Measurements from ENCODE around the gene DEUP1.

The DEUP1 gene

GRCh38 chr11:93319224-93319839, 11.2 kb upstream of the DEUP1 start (continued):
- no peak for TF ChIP-seq BACH2 (CRISPR knock-in tag; IDR thresholded peaks at IDR 0.05; ENCODE audit: borderline replicate concordance)
- no peak for TF ChIP-seq ZNF565 (CRISPR knock-in tag; conservative IDR thresholded peaks at IDR 0.05; ENCODE audit: low read depth)

GRCh38 chr11:93320230-93320629, 10.3 kb upstream of the DEUP1 start:
- no peak for ATAC-seq
- TF ChIP-seq TOX (CRISPR knock-in tag; IDR thresholded peaks at IDR 0.05; ENCODE audit: borderline replicate concordance) = no peak
- TF ChIP-seq ARNTL (CRISPR knock-in tag; IDR thresholded peaks at IDR 0.05; ENCODE audit: borderline replicate concordance, low read depth) = no peak
- TF ChIP-seq CSRNP3 (CRISPR knock-in tag; IDR thresholded peaks at IDR 0.05) = no peak
- no peak for TF ChIP-seq CSDC2 (CRISPR knock-in tag; IDR thresholded peaks at IDR 0.05)
- TF ChIP-seq ZC3H10 (CRISPR knock-in tag; IDR thresholded peaks at IDR 0.05) = no peak
- no peak for TF ChIP-seq POU6F1 (CRISPR knock-in tag; IDR thresholded peaks at IDR 0.05; ENCODE audit: borderline replicate concordance, low read depth)
- TF ChIP-seq ZNF8 (CRISPR knock-in tag; IDR thresholded peaks at IDR 0.05) = no peak

GRCh38 chr11:93322207-93322606, 8.3 kb upstream of the DEUP1 start:
- no peak for ATAC-seq
- TF ChIP-seq ZNF565 (CRISPR knock-in tag; conservative IDR thresholded peaks at IDR 0.05; ENCODE audit: low read depth) (no peak), SNAI2 (CRISPR knock-in tag; IDR thresholded peaks at IDR 0.05) (no peak), POU6F1 (CRISPR knock-in tag; IDR thresholded peaks at IDR 0.05; ENCODE audit: borderline replicate concordance, low read depth) (no peak), ZC3H10 (CRISPR knock-in tag; IDR thresholded peaks at IDR 0.05) (no peak), GLIS3 (CRISPR knock-in tag; IDR thresholded peaks at IDR 0.05) (no peak), PPARA (CRISPR knock-in tag; IDR thresholded peaks at IDR 0.05; ENCODE audit: borderline replicate concordance) (no peak), ZFP3 (CRISPR knock-in tag; IDR thresholded peaks at IDR 0.05) (no peak), ZNF8 (CRISPR knock-in tag; IDR thresholded peaks at IDR 0.05) (no peak), ZFP30 (CRISPR knock-in tag; IDR thresholded peaks at IDR 0.05) (no peak), BACH2 (CRISPR knock-in tag; IDR thresholded peaks at IDR 0.05; ENCODE audit: borderline replicate concordance) (no peak), CSRNP3 (CRISPR knock-in tag; IDR thresholded peaks at IDR 0.05) (no peak), TCF4 (CRISPR knock-in tag; IDR thresholded peaks at IDR 0.05; ENCODE audit: borderline replicate concordance) (no peak), TOX (CRISPR knock-in tag; IDR thresholded peaks at IDR 0.05; ENCODE audit: borderline replicate concordance) (no peak), CSDC2 (CRISPR knock-in tag; IDR thresholded peaks at IDR 0.05) (no peak), RARB (CRISPR knock-in tag; IDR thresholded peaks at IDR 0.05) (no peak), OSR1 (CRISPR knock-in tag; IDR thresholded peaks at IDR 0.05) (no peak), ZNF70 (CRISPR knock-in tag; IDR thresholded peaks at IDR 0.05) (no peak), ESRRG (CRISPR knock-in tag; IDR thresholded peaks at IDR 0.05) (no peak)

- TF ChIP-seq TOX (CRISPR knock-in tag; IDR thresholded peaks at IDR 0.05; ENCODE audit: borderline replicate concordance) = no peak
- no peak for TF ChIP-seq CSRNP3 (CRISPR knock-in tag; IDR thresholded peaks at IDR 0.05)
- no peak for TF ChIP-seq ZFP3 (CRISPR knock-in tag; IDR thresholded peaks at IDR 0.05)
- no peak for ATAC-seq
These were observed 6.8 kb upstream of the DEUP1 start for GRCh38 chr11:93323747-93324146.
